ENCODE measurements around the gene CHKA. TPM values are rescaled to one million over a fixed set of nuclear protein-coding genes. Genes with fewer than 3 reads are reported as not detected.

CHKA gene
- total and polyA plus RNA-seq, 2 experiments from 2014 or later = 37.1 to 94.4 TPM

DNA sequence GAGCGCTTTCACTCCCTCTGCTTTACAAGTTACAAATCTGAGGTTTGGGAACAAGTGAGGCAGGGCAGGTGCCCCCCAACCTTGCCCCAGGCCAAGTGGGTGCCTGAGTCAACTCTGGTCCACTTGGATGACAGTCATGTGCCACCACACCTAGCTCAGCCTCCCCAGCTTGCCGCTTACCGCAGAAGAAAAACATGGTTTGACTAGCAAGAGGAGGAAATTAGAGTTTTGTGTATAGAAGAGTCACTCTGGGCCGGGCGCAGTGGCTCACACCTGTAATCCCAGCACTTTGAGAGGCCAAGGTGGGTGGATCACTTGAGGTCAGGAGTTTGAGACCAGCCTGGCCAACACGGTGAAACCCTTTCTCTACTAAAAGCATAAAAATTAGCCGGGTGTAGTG lies 27.7 kb upstream of the CHKA start:
- H2AFZ ChIP-seq = no peak overlapping the region
- no peaks in the 10 kb centered on the region for H3F3A ChIP-seq (replicated peaks; ENCODE audit: low read depth)
- TF ChIP-seq, protein P1, sequence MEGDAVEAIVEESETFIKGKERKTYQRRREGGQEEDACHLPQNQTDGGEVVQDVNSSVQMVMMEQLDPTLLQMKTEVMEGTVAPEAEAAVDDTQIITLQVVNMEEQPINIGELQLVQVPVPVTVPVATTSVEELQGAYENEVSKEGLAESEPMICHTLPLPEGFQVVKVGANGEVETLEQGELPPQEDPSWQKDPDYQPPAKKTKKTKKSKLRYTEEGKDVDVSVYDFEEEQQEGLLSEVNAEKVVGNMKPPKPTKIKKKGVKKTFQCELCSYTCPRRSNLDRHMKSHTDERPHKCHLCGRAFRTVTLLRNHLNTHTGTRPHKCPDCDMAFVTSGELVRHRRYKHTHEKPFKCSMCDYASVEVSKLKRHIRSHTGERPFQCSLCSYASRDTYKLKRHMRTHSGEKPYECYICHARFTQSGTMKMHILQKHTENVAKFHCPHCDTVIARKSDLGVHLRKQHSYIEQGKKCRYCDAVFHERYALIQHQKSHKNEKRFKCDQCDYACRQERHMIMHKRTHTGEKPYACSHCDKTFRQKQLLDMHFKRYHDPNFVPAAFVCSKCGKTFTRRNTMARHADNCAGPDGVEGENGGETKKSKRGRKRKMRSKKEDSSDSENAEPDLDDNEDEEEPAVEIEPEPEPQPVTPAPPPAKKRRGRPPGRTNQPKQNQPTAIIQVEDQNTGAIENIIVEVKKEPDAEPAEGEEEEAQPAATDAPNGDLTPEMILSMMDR (conservative IDR thresholded peaks at IDR 0.05; ENCODE audit: low read depth in 2 of 2) = no peak
- TF ChIP-seq EZH2 (IDR thresholded peaks at IDR 0.05; ENCODE audit: low read depth, unreplicated experiment) (no peak), EZH2phosphoT487 (IDR thresholded peaks at IDR 0.05; ENCODE audit: unreplicated experiment) (no peak), ZNF331 (CRISPR knock-in tag; IDR thresholded peaks at IDR 0.05; ENCODE audit: low read depth) (no peak), ZNF114 (CRISPR knock-in tag; IDR thresholded peaks at IDR 0.05) (no peak)
- TF ChIP-seq, protein P2, sequence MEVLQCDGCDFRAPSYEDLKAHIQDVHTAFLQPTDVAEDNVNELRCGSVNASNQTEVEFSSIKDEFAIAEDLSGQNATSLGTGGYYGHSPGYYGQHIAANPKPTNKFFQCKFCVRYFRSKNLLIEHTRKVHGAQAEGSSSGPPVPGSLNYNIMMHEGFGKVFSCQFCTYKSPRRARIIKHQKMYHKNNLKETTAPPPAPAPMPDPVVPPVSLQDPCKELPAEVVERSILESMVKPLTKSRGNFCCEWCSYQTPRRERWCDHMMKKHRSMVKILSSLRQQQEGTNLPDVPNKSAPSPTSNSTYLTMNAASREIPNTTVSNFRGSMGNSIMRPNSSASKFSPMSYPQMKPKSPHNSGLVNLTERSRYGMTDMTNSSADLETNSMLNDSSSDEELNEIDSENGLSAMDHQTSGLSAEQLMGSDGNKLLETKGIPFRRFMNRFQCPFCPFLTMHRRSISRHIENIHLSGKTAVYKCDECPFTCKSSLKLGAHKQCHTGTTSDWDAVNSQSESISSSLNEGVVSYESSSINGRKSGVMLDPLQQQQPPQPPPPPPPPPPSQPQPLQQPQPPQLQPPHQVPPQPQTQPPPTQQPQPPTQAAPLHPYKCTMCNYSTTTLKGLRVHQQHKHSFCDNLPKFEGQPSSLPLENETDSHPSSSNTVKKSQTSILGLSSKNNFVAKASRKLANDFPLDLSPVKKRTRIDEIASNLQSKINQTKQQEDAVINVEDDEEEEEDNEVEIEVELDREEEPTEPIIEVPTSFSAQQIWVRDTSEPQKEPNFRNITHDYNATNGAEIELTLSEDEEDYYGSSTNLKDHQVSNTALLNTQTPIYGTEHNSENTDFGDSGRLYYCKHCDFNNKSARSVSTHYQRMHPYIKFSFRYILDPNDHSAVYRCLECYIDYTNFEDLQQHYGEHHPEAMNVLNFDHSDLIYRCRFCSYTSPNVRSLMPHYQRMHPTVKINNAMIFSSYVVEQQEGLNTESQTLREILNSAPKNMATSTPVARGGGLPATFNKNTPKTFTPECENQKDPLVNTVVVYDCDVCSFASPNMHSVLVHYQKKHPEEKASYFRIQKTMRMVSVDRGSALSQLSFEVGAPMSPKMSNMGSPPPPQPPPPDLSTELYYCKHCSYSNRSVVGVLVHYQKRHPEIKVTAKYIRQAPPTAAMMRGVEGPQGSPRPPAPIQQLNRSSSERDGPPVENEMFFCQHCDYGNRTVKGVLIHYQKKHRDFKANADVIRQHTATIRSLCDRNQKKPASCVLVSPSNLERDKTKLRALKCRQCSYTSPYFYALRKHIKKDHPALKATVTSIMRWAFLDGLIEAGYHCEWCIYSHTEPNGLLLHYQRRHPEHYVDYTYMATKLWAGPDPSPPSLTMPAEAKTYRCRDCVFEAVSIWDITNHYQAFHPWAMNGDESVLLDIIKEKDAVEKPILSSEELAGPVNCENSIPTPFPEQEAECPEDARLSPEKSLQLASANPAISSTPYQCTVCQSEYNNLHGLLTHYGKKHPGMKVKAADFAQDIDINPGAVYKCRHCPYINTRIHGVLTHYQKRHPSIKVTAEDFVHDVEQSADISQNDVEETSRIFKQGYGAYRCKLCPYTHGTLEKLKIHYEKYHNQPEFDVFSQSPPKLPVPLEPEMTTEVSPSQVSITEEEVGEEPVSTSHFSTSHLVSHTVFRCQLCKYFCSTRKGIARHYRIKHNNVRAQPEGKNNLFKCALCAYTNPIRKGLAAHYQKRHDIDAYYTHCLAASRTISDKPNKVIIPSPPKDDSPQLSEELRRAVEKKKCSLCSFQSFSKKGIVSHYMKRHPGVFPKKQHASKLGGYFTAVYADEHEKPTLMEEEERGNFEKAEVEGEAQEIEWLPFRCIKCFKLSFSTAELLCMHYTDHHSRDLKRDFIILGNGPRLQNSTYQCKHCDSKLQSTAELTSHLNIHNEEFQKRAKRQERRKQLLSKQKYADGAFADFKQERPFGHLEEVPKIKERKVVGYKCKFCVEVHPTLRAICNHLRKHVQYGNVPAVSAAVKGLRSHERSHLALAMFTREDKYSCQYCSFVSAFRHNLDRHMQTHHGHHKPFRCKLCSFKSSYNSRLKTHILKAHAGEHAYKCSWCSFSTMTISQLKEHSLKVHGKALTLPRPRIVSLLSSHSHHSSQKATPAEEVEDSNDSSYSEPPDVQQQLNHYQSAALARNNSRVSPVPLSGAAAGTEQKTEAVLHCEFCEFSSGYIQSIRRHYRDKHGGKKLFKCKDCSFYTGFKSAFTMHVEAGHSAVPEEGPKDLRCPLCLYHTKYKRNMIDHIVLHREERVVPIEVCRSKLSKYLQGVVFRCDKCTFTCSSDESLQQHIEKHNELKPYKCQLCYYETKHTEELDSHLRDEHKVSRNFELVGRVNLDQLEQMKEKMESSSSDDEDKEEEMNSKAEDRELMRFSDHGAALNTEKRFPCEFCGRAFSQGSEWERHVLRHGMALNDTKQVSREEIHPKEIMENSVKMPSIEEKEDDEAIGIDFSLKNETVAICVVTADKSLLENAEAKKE (CRISPR knock-in tag; IDR thresholded peaks at IDR 0.05) = no peak
- TF ChIP-seq, protein P3, sequence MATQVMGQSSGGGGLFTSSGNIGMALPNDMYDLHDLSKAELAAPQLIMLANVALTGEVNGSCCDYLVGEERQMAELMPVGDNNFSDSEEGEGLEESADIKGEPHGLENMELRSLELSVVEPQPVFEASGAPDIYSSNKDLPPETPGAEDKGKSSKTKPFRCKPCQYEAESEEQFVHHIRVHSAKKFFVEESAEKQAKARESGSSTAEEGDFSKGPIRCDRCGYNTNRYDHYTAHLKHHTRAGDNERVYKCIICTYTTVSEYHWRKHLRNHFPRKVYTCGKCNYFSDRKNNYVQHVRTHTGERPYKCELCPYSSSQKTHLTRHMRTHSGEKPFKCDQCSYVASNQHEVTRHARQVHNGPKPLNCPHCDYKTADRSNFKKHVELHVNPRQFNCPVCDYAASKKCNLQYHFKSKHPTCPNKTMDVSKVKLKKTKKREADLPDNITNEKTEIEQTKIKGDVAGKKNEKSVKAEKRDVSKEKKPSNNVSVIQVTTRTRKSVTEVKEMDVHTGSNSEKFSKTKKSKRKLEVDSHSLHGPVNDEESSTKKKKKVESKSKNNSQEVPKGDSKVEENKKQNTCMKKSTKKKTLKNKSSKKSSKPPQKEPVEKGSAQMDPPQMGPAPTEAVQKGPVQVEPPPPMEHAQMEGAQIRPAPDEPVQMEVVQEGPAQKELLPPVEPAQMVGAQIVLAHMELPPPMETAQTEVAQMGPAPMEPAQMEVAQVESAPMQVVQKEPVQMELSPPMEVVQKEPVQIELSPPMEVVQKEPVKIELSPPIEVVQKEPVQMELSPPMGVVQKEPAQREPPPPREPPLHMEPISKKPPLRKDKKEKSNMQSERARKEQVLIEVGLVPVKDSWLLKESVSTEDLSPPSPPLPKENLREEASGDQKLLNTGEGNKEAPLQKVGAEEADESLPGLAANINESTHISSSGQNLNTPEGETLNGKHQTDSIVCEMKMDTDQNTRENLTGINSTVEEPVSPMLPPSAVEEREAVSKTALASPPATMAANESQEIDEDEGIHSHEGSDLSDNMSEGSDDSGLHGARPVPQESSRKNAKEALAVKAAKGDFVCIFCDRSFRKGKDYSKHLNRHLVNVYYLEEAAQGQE (IDR thresholded peaks at IDR 0.05; ENCODE audit: unreplicated experiment) = no peak
- no peak overlapping the region for H3K27ac Mint-ChIP-seq
- no peak overlapping the region for H3K4me2 ChIP-seq
- H3K9me3 Mint-ChIP-seq = no peaks in the 10 kb centered on the region; the same call in 2 of the 3 replicates
- DNase-seq (ENCODE audit: low spot score) = no peak
- H3K79me2 ChIP-seq (replicated peaks; ENCODE audit: insufficient read depth) = no peaks in the 10 kb centered on the region
- H3K4me3 Mint-ChIP-seq = no peak overlapping the region
- H3K4me1 Mint-ChIP-seq = no peaks in the 10 kb centered on the region; the same call in 2 of the 3 replicates
- no peaks in the 10 kb centered on the region for H3K27me3 ChIP-seq (ENCODE audit: insufficient read depth)
- no peak overlapping the region for H3K27ac ChIP-seq (ENCODE audit: low read depth)
- no peaks in the 10 kb centered on the region; the same call in 2 of the 3 replicates for H3K36me3 Mint-ChIP-seq (ENCODE audit: low read depth)
- H4K20me1 ChIP-seq (replicated peaks; ENCODE audit: insufficient read depth) = no peaks in the 10 kb centered on the region
- no peaks in the 10 kb centered on the region for H3K9me2 ChIP-seq (ENCODE audit: insufficient read depth)
- peaks cover 7% of the 10 kb centered on the region for H3K27me3 Mint-ChIP-seq (ENCODE audit: insufficient read depth, low read depth, poor library complexity)
- no peak for ATAC-seq
- H3K4me1 ChIP-seq (ENCODE audit: insufficient read depth) = no peaks in the 10 kb centered on the region
- H3K36me3 ChIP-seq (ENCODE audit: insufficient read depth) = no peaks in the 10 kb centered on the region
- H3K4me3 ChIP-seq = no peak overlapping the region
